ENCODE measurements around the gene ARFGAP2. TPM values are rescaled to one million over a fixed set of nuclear protein-coding genes. Genes with fewer than 3 reads are reported as not detected.
A peak's percentile ranks its signal among the peaks of the same experiment; 100 is the strongest.

The ARFGAP2 gene
- total RNA-seq, 2 donors from 2014 or later, result 84.6 to 86.0 TPM

DNA sequence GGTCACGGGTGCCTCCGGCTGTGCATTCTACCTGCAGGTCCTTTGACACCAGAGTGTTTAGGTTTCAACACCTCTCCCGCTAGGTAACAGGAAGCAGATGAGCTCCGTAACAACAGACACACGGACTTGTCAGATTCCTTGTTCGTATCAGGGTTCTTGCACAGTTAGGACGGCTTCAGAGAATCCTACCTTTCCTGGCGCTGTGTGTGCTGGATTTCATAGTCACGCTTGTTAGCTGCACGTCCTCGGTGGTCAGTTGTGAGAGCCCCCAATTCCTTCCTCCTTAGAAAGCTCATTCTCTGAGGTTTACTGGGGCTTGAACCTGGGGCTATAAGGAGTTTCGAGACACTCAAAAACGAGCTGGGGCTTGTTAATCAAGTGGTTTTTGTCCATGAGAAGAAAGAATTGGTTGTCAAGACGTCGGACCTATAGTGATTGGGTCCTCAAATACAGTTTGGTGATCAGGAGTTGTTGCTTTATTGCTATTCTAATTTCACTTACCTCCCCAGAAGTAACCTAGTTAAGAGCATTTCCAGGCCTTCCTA lies 38.8 kb upstream of the ARFGAP2 start:
- Histone ChIP-seq H3K36me3 (ENCODE audit: control insufficient read depth, insufficient read depth, low read length) (peaks cover 3% of the 10 kb centered on the region), H3K4me1 (ENCODE audit: control insufficient read depth, insufficient read depth, low read length) (no peaks in the 10 kb centered on the region), H3K9ac (ENCODE audit: extremely low read depth, low read length, poor library complexity, severe bottlenecking) (peak overlapping the region; percentile 89), H3K27ac (ENCODE audit: low read depth, low read length) (peak overlapping the region; percentile 75), H3K27me3 (ENCODE audit: control insufficient read depth, insufficient read depth, low read length, poor library complexity, severe bottlenecking) (no peaks in the 10 kb centered on the region), H3K9me3 (ENCODE audit: control insufficient read depth, low read length) (no peaks in the 10 kb centered on the region), H3K4me3 (ENCODE audit: low read length) (peak overlapping the region; percentile 84)
- Mint-ChIP-seq H3K27ac (peak overlapping the region; percentile 97), H3K36me3 (ENCODE audit: low read depth) (peaks cover 3% of the 10 kb centered on the region), H3K9me3 (no peaks in the 10 kb centered on the region), H3K4me3 (peak overlapping the region; percentile 76), H3K27me3 (ENCODE audit: insufficient read depth) (no peaks in the 10 kb centered on the region), H3K4me1 (peaks cover 9% of the 10 kb centered on the region)
- DNase-seq, result no peak
- TF ChIP-seq, protein P1, sequence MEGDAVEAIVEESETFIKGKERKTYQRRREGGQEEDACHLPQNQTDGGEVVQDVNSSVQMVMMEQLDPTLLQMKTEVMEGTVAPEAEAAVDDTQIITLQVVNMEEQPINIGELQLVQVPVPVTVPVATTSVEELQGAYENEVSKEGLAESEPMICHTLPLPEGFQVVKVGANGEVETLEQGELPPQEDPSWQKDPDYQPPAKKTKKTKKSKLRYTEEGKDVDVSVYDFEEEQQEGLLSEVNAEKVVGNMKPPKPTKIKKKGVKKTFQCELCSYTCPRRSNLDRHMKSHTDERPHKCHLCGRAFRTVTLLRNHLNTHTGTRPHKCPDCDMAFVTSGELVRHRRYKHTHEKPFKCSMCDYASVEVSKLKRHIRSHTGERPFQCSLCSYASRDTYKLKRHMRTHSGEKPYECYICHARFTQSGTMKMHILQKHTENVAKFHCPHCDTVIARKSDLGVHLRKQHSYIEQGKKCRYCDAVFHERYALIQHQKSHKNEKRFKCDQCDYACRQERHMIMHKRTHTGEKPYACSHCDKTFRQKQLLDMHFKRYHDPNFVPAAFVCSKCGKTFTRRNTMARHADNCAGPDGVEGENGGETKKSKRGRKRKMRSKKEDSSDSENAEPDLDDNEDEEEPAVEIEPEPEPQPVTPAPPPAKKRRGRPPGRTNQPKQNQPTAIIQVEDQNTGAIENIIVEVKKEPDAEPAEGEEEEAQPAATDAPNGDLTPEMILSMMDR (conservative IDR thresholded peaks at IDR 0.05), result no peak
- WGBS, 2 experiments (ENCODE audit: insufficient coverage in 1 of 2, insufficient read length in 1 of 2), result 13 to 14% methylated on average over 15 of the region's 15 CpGs

DNA sequence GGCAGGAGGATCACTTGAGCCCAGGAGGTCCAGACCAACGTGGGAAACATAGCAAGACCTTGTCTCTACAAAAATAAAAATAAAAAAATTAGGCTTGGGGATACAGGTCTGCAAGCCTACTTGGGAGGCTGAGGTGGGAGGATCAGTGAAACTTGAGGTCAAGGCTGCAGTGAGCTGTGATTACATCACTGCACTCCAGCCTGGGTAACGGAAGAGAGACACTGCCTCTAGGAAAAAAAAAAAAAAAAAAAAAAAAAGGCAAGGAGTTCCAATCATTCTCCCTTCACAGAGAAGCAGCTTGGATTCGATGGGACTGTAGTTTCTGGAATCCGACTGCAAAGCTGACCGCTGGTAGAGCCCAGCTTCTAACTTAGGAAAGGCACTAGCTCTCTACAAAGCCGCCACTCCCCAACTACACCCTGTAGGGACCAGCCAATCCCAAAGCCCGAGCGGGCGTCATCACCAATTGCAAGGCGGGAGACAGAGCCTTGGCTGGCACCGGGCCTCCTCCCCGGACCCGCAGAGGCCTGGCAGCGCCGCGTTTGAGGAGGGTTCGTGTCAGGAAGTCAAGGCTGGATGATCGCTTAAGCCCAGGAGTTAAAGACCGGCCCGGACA lies 37.4 kb upstream of the ARFGAP2 start:
- Mint-ChIP-seq H3K4me3 (peak overlapping the region; percentile 76), H3K36me3 (ENCODE audit: low read depth) (no peaks in the 10 kb centered on the region), H3K27me3 (ENCODE audit: insufficient read depth) (no peaks in the 10 kb centered on the region), H3K9me3 (no peaks in the 10 kb centered on the region), H3K27ac (peak overlapping the region; percentile 96), H3K4me1 (peaks cover 9% of the 10 kb centered on the region)
- 91 to 98% methylated on average over 17 to 20 of the region's 20 CpGs for WGBS, 2 experiments (ENCODE audit: insufficient coverage in 1 of 2, insufficient read length in 1 of 2)
- Histone ChIP-seq H3K4me1 (ENCODE audit: control insufficient read depth, insufficient read depth, low read length) (no peaks in the 10 kb centered on the region), H3K27ac (ENCODE audit: low read depth, low read length) (peak overlapping the region; percentile 36), H3K9me3 (ENCODE audit: control insufficient read depth, low read length) (no peaks in the 10 kb centered on the region), H3K27me3 (ENCODE audit: control insufficient read depth, insufficient read depth, low read length, poor library complexity, severe bottlenecking) (no peaks in the 10 kb centered on the region), H3K36me3 (ENCODE audit: control insufficient read depth, insufficient read depth, low read length) (no peaks in the 10 kb centered on the region), H3K4me3 (ENCODE audit: low read length) (no peak overlapping the region), H3K9ac (ENCODE audit: extremely low read depth, low read length, poor library complexity, severe bottlenecking) (no peak overlapping the region)
- TF ChIP-seq, protein P1 (conservative IDR thresholded peaks at IDR 0.05), result no peak
- peak; percentile 95 for DNase-seq

DNA sequence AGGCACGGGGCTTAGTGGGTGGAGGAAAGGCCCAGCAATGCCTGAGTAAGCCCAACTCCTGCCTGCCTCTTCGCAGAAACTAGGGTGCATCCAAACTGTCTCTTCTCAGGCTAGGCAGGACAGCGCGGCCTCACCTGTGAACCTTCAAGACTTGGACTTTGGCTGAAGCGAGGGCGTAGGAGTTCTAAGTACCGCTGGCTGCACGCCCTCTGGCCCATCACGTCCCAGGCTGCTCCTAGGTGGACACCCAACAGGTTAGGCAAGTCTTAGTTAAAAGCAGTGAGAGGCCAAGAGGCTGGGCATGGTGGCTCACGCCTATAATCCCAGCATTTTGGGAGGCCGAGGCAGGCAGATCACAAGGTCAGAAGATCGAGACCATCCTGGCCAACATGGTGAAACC lies 36.3 kb upstream of the ARFGAP2 start:
- no peak overlapping the region for H3K27ac Mint-ChIP-seq
- no peak for DNase-seq

More for the DNA sequence above, 36.3 kb upstream of the ARFGAP2 start:
- H3K9ac ChIP-seq (ENCODE audit: extremely low read depth, low read length, poor library complexity, severe bottlenecking), result no peak overlapping the region
- no peaks in the 10 kb centered on the region for H3K27me3 Mint-ChIP-seq (ENCODE audit: insufficient read depth)
- H3K36me3 Mint-ChIP-seq (ENCODE audit: low read depth), result no peaks in the 10 kb centered on the region
- H3K27me3 ChIP-seq (ENCODE audit: control insufficient read depth, insufficient read depth, low read length, poor library complexity, severe bottlenecking), result no peaks in the 10 kb centered on the region
- WGBS, 2 experiments (ENCODE audit: insufficient coverage in 1 of 2, insufficient read length in 1 of 2), result 93 to 97% methylated on average over 10 to 12 of the region's 12 CpGs
- no peaks in the 10 kb centered on the region for H3K9me3 ChIP-seq (ENCODE audit: control insufficient read depth, low read length)
- no peaks in the 10 kb centered on the region for H3K4me1 ChIP-seq (ENCODE audit: control insufficient read depth, insufficient read depth, low read length)
- no peaks in the 10 kb centered on the region for H3K9me3 Mint-ChIP-seq
- H3K27ac ChIP-seq (ENCODE audit: low read depth, low read length), result no peak overlapping the region
- H3K4me3 ChIP-seq (ENCODE audit: low read length), result no peak overlapping the region
- peaks cover 9% of the 10 kb centered on the region for H3K4me1 Mint-ChIP-seq
- no peaks in the 10 kb centered on the region for H3K36me3 ChIP-seq (ENCODE audit: control insufficient read depth, insufficient read depth, low read length)
- TF ChIP-seq, protein P1 (conservative IDR thresholded peaks at IDR 0.05), result no peak
- H3K4me3 Mint-ChIP-seq, result no peak overlapping the region
